ENCODE data around the gene COL28A1. TPM values are rescaled to one million over a fixed set of nuclear protein-coding genes. Genes with fewer than 3 reads are reported as not detected.

COL28A1 gene
- total RNA-seq, 1 experiment from 2014 or later: 0.26 TPM

DNA sequence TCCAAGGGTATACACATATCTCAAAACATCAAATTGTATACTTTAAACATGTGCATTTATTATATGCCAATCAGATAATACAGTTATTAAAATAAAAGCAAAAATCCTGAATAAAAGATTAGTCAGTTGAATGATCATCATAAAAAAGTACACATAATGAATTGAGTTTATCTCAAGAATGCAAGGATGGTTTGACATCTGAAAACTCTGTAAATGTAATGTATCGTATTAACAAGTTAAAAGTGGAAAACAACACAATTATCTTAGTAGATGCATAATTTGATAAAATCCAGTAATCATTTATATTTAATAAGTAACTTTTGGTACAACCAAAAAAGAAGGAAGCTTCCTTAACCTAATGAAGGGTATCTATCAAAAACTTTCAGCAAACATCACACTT is 86.6 kb downstream of the COL28A1 start:
- TF ChIP-seq CTCF (conservative IDR thresholded peaks at IDR 0.05; ENCODE audit: low read depth, low read length) (no peak), EZH2 (IDR thresholded peaks at IDR 0.05; ENCODE audit: low read length, unreplicated experiment) (no peak)
- no peak overlapping the region for H3K9ac ChIP-seq (ENCODE audit: low read length)
- no peak overlapping the region for H2AFZ ChIP-seq (ENCODE audit: low read length)
- no peaks in the 10 kb centered on the region for H3K27me3 ChIP-seq (ENCODE audit: low read length)
- H4K20me1 ChIP-seq (ENCODE audit: low read length): no peaks in the 10 kb centered on the region
- no peaks in the 10 kb centered on the region for H3F3A ChIP-seq (ENCODE audit: low read length, unreplicated experiment)
- no peak overlapping the region for H3K27ac ChIP-seq (ENCODE audit: low read length)
- no TSS peak for BruUV-seq (replicated peaks)
- DNase-seq (no peak), ATAC-seq (no peak)
- ChIA-PET POLR2A (ENCODE audit: unreplicated experiment) (no interaction called here), CTCF (no interaction called here)
- intact Hi-C loops (cut with micrococcal nuclease): no loop called here
- peaks cover 14% of the 10 kb centered on the region for H3K4me1 ChIP-seq (ENCODE audit: insufficient read depth, low read length)
- H3K9me2 ChIP-seq (replicated peaks; ENCODE audit: low read length): no peaks in the 10 kb centered on the region
- H3K4me3 ChIP-seq (ENCODE audit: low read length): no peak overlapping the region
- no peak overlapping the region for H3K4me2 ChIP-seq (ENCODE audit: low read length)
- H3K36me3 ChIP-seq (ENCODE audit: low read depth, low read length): 0 out of 2 replicates have a peak, but pooled peaks cover 4% of the 10 kb centered on the region
- H3K9me3 ChIP-seq (ENCODE audit: low read length): peaks cover 6% of the 10 kb centered on the region; the same call in 1 of the 2 replicates
- no peaks in the 10 kb centered on the region for H3K79me2 ChIP-seq (ENCODE audit: low read length)

GRCh38 chr7:7446616-7447015 is 89.1 kb downstream of the COL28A1 start:
- CTCF ChIA-PET: no interaction called here
- no peak overlapping the region for H3K4me3 ChIP-seq (ENCODE audit: low read length)
- no peaks in the 10 kb centered on the region for H3K27me3 ChIP-seq (ENCODE audit: low read length)
- no peaks in the 10 kb centered on the region for H3K79me2 ChIP-seq (ENCODE audit: low read length)
- no peak for ATAC-seq
- no peaks in the 10 kb centered on the region for H3K9me2 ChIP-seq (replicated peaks; ENCODE audit: low read length)
- no peaks in the 10 kb centered on the region for H3K4me1 ChIP-seq (ENCODE audit: insufficient read depth, low read length)
- 0 out of 2 replicates have a peak, but pooled peaks cover 4% of the 10 kb centered on the region for H3K36me3 ChIP-seq (ENCODE audit: low read depth, low read length)
- BruUV-seq (replicated peaks): no TSS peak
- H2AFZ ChIP-seq (ENCODE audit: low read length): no peak overlapping the region
- H4K20me1 ChIP-seq (ENCODE audit: low read length): no peaks in the 10 kb centered on the region
- no peak overlapping the region for H3K9ac ChIP-seq (ENCODE audit: low read length)
- intact Hi-C loops (cut with micrococcal nuclease): no loop called here
- POLR2A ChIA-PET (ENCODE audit: unreplicated experiment): no interaction called here
- no peak overlapping the region for H3K4me2 ChIP-seq (ENCODE audit: low read length)
- H3F3A ChIP-seq (ENCODE audit: low read length, unreplicated experiment): no peaks in the 10 kb centered on the region
- H3K9me3 ChIP-seq (ENCODE audit: low read length): peaks cover 6% of the 10 kb centered on the region; the same call in 1 of the 2 replicates
- DNase-seq: no peak
- H3K27ac ChIP-seq (ENCODE audit: low read length): no peak overlapping the region
- no peak for TF ChIP-seq CTCF (conservative IDR thresholded peaks at IDR 0.05; ENCODE audit: low read depth, low read length)
- TF ChIP-seq EZH2phosphoT487 (IDR thresholded peaks at IDR 0.05; ENCODE audit: borderline replicate concordance, low read length): no peak
- no peak for TF ChIP-seq EZH2 (IDR thresholded peaks at IDR 0.05; ENCODE audit: low read length, unreplicated experiment)

DNA sequence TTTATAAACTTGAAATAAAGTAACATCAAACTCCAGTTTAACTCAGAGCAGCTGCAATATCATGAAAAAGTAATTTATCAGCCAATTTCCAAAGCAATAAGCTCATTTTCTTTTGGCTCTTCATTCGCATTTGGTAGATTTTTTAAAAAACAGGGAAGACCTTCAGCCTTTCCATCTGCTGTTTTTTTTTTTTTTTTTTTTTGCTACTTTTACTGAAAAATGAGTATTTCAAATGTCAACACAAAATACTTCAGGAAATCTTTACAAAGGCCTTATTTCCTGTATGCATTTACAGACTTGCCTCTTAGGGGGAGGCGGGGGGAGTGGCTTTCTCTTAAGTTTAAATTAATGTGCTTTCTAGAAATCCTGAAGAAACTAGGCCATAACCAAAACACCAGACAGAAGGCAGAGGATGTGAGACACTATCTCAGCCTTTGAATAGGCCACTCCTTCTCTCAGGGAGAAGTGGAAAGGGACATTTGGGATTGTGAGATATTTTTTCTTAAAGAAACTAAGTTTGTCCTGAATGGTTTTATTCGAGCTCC is 91.8 kb downstream of the COL28A1 start:
- H3K4me2 ChIP-seq (ENCODE audit: low read length): no peak overlapping the region
- no peaks in the 10 kb centered on the region for H3K9me2 ChIP-seq (replicated peaks; ENCODE audit: low read length)
- POLR2A ChIA-PET (ENCODE audit: unreplicated experiment): no interaction called here

More for the DNA sequence above, 91.8 kb downstream of the COL28A1 start:
- DNase-seq (no peak), ATAC-seq (no peak)
- no peaks in the 10 kb centered on the region for H3K27me3 ChIP-seq (ENCODE audit: low read length)
- no peak overlapping the region for H3K27ac ChIP-seq (ENCODE audit: low read length)
- intact Hi-C loops (cut with micrococcal nuclease): no loop called here
- no peak overlapping the region for H2AFZ ChIP-seq (ENCODE audit: low read length)
- H3K36me3 ChIP-seq (ENCODE audit: low read depth, low read length): 0 out of 2 replicates have a peak, but pooled peaks cover 2% of the 10 kb centered on the region
- no peaks in the 10 kb centered on the region for H4K20me1 ChIP-seq (ENCODE audit: low read length)
- TF ChIP-seq EZH2 (IDR thresholded peaks at IDR 0.05; ENCODE audit: low read length, unreplicated experiment): no peak
- no peak for TF ChIP-seq CTCF (conservative IDR thresholded peaks at IDR 0.05; ENCODE audit: low read depth, low read length)
- no peak for TF ChIP-seq EZH2phosphoT487 (IDR thresholded peaks at IDR 0.05; ENCODE audit: borderline replicate concordance, low read length)
- peaks cover 3% of the 10 kb centered on the region; the same call in 1 of the 2 replicates for H3K9me3 ChIP-seq (ENCODE audit: low read length)
- CTCF ChIA-PET: no interaction called here
- H3K9ac ChIP-seq (ENCODE audit: low read length): no peak overlapping the region
- H3F3A ChIP-seq (ENCODE audit: low read length, unreplicated experiment): no peaks in the 10 kb centered on the region
- H3K4me3 ChIP-seq (ENCODE audit: low read length): no peak overlapping the region
- no peaks in the 10 kb centered on the region for H3K79me2 ChIP-seq (ENCODE audit: low read length)
- peaks cover 12% of the 10 kb centered on the region for H3K4me1 ChIP-seq (ENCODE audit: insufficient read depth, low read length)
- BruUV-seq (replicated peaks): no TSS peak
